ENCODE results near the gene CDH11. TPM values are rescaled to one million over a fixed set of nuclear protein-coding genes. Genes with fewer than 3 reads are reported as not detected.

The CDH11 gene
- total and polyA plus RNA-seq, 2 of the 4 experiments (the other 2 are of a cell fraction): 266 to 601 TPM

DNA sequence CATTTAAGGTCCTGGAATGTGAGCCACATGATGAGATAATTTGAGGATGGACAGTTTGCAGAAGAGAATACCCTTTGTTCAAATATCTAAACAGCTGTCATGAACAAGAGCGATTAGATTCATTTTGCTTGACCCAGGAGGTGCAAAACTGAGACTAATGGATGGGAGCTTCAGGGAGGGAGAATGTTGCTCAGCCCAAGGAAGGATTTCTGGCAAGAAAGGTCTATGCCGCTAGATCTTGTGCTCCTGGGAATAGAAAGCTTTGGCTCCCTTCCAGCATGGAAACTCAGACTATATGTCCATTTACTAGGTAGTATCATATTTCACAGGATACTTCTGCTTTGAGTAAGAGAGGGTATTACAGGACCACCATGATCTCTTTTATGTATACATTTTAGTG is 14.8 kb upstream of the CDH11 start:
- Histone ChIP-seq H3K18ac (ENCODE audit: low read depth, low read length) (no peak overlapping the region), H3K4me2 (ENCODE audit: low read depth, low read length) (no peak overlapping the region), H2BK120ac (ENCODE audit: low read depth, low read length) (no peak overlapping the region), H2AFZ (replicated peaks; ENCODE audit: low read length, poor library complexity) (no peak overlapping the region), H4K8ac (ENCODE audit: low read depth in 2 of 2, low read length in 2 of 2) (no peak overlapping the region), H3K9ac (ENCODE audit: low read depth, low read length) (no peak overlapping the region), H3K4me3 (ENCODE audit: insufficient read depth, low read depth, low read length) (no peak overlapping the region), H3K27ac (ENCODE audit: insufficient read depth, low read length) (no peak overlapping the region), H3K4me1 (ENCODE audit: control insufficient read depth, insufficient read depth, low read length) (no peaks in the 10 kb centered on the region), H4K91ac (ENCODE audit: insufficient read depth, low read depth, low read length) (no peak overlapping the region), H2AK5ac (ENCODE audit: low read depth, low read length) (no peak overlapping the region), H4K5ac (ENCODE audit: low read depth, low read length) (no peak overlapping the region), H3K27me3 (ENCODE audit: control insufficient read depth, insufficient read depth, low read length) (peaks cover 1% of the 10 kb centered on the region; the same call in 1 of the 2 replicates), H2BK5ac (ENCODE audit: low read depth, low read length, poor library complexity, severe bottlenecking) (no peak overlapping the region), H3K9me3 (ENCODE audit: control insufficient read depth, insufficient read depth, low read length) (no peaks in the 10 kb centered on the region), H3K4ac (ENCODE audit: low read depth, low read length) (no peak overlapping the region), H3K79me1 (ENCODE audit: low read depth in 1 of 2, low read length in 2 of 2) (no peaks in the 10 kb centered on the region), H3K36me3 (ENCODE audit: control insufficient read depth, insufficient read depth, low read length) (no peaks in the 10 kb centered on the region), H4K20me1 (ENCODE audit: insufficient read depth, low read length) (no peaks in the 10 kb centered on the region), H3K14ac (replicated peaks; ENCODE audit: low read depth, low read length) (no peak overlapping the region), H2BK20ac (ENCODE audit: low read depth, low read length) (no peak overlapping the region), H3K56ac (ENCODE audit: extremely low read depth, insufficient read depth, low read length) (no peak overlapping the region), H3K23ac (ENCODE audit: low read depth, low read length) (no peak overlapping the region), H2AK9ac (replicated peaks; ENCODE audit: low read depth, low read length, poor library complexity) (no peak overlapping the region), H2BK15ac (ENCODE audit: low read depth, low read length) (no peak overlapping the region), H3K9me1 (ENCODE audit: insufficient read depth, low read length) (no peaks in the 10 kb centered on the region)
- intact Hi-C loops (cut with micrococcal nuclease): no loop called here
- no peak for TF ChIP-seq MXI1 (IDR thresholded peaks at IDR 0.05; ENCODE audit: borderline replicate concordance, low read depth, low read length)
- TF ChIP-seq RAD21 (IDR thresholded peaks at IDR 0.05; ENCODE audit: low read length): no peak
- no peak for TF ChIP-seq BHLHE40 (IDR thresholded peaks at IDR 0.05; ENCODE audit: low read depth, low read length)
- no peak for TF ChIP-seq RFX5 (IDR thresholded peaks at IDR 0.05; ENCODE audit: low read depth, low read length)
- TF ChIP-seq POLR2A (IDR thresholded peaks at IDR 0.05; ENCODE audit: low read depth, low read length): no peak
- no peak for TF ChIP-seq RCOR1 (IDR thresholded peaks at IDR 0.05; ENCODE audit: insufficient replicate concordance, low read length)
- TF ChIP-seq, protein P1, sequence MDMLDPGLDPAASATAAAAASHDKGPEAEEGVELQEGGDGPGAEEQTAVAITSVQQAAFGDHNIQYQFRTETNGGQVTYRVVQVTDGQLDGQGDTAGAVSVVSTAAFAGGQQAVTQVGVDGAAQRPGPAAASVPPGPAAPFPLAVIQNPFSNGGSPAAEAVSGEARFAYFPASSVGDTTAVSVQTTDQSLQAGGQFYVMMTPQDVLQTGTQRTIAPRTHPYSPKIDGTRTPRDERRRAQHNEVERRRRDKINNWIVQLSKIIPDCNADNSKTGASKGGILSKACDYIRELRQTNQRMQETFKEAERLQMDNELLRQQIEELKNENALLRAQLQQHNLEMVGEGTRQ (IDR thresholded peaks at IDR 0.05; ENCODE audit: low read depth, low read length): no peak
- TF ChIP-seq SMC3 (IDR thresholded peaks at IDR 0.05; ENCODE audit: low read depth, low read length): no peak
- no peak for TF ChIP-seq CHD1 (IDR thresholded peaks at IDR 0.05; ENCODE audit: low read depth, low read length)
- TF ChIP-seq MAZ (IDR thresholded peaks at IDR 0.05; ENCODE audit: borderline replicate concordance, low read depth, low read length): no peak
- no peak for TF ChIP-seq NFE2L2 (IDR thresholded peaks at IDR 0.05; ENCODE audit: low read depth, low read length)
- TF ChIP-seq, protein P2, sequence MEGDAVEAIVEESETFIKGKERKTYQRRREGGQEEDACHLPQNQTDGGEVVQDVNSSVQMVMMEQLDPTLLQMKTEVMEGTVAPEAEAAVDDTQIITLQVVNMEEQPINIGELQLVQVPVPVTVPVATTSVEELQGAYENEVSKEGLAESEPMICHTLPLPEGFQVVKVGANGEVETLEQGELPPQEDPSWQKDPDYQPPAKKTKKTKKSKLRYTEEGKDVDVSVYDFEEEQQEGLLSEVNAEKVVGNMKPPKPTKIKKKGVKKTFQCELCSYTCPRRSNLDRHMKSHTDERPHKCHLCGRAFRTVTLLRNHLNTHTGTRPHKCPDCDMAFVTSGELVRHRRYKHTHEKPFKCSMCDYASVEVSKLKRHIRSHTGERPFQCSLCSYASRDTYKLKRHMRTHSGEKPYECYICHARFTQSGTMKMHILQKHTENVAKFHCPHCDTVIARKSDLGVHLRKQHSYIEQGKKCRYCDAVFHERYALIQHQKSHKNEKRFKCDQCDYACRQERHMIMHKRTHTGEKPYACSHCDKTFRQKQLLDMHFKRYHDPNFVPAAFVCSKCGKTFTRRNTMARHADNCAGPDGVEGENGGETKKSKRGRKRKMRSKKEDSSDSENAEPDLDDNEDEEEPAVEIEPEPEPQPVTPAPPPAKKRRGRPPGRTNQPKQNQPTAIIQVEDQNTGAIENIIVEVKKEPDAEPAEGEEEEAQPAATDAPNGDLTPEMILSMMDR (conservative IDR thresholded peaks at IDR 0.05; ENCODE audit: low read depth, low read length): no peak
- TF ChIP-seq CEBPB (IDR thresholded peaks at IDR 0.05; ENCODE audit: low read depth, low read length): no peak
- no peak for TF ChIP-seq FOS (IDR thresholded peaks at IDR 0.05; ENCODE audit: low read depth, low read length)
- TF ChIP-seq, protein P3, sequence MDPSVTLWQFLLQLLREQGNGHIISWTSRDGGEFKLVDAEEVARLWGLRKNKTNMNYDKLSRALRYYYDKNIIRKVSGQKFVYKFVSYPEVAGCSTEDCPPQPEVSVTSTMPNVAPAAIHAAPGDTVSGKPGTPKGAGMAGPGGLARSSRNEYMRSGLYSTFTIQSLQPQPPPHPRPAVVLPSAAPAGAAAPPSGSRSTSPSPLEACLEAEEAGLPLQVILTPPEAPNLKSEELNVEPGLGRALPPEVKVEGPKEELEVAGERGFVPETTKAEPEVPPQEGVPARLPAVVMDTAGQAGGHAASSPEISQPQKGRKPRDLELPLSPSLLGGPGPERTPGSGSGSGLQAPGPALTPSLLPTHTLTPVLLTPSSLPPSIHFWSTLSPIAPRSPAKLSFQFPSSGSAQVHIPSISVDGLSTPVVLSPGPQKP (IDR thresholded peaks at IDR 0.05; ENCODE audit: borderline replicate concordance, low read depth, low read length): no peak
- TF ChIP-seq MAFK (IDR thresholded peaks at IDR 0.05; ENCODE audit: low read depth, low read length): no peak
- in situ Hi-C loops (cut with MboI; ENCODE audit: low sequenced_read_pairs): no loop called here
- dilution Hi-C loops (cut with HindIII; ENCODE audit: low sequenced_read_pairs, unreplicated experiment): no loop called here
- no CpG with 5 or more reads among the region's 2 CpGs for WGBS, 2 experiments (ENCODE audit: extremely low coverage in 2 of 2, insufficient read length in 1 of 2)
- ATAC-seq (ENCODE audit: low read depth) (no peak), DNase-seq (no peak)
- POLR2A ChIA-PET (ENCODE audit: unreplicated experiment): no interaction called here
- CTCF ChIA-PET: no interaction called here
- no TSS peak for BruUV-seq (replicated peaks)
